Gastrocnemius medialis (tissue), 4 donors: ENCODE measurements around the gene PNPLA3. TPM values are rescaled to one million over a fixed set of nuclear protein-coding genes. Genes with fewer than 3 reads are reported as not detected.
A peak's percentile ranks its signal among the peaks of the same experiment; 100 is the strongest.

Source experiments
- ATAC-seq, 2 donors: fragments of 150-250 bp; one replicate each; pipeline ENCODE4 v1.9.1; 2016
- DNase-seq, 2 donors: peaks; one replicate each; pipeline ENCODE4 v3.0.0-alpha.2; 2019
- H3K27ac ChIP-seq, 4 donors: fragments of 200-600 bp; sonication (generic); 1 replicate in 1 of 4; 2 replicates in 3 of 4; pipeline ENCODE4 v1.5.1; 2016 to 2018; ENCODE audit warnings: mild to moderate bottlenecking in 2 of 4, moderate library complexity in 1 of 4
- H3K27me3 ChIP-seq, 3 donors: fragments of 200-600 bp; sonication (generic) in 2 of 3; 1 replicate in 1 of 3; 2 replicates in 2 of 3; pipeline versions ENCODE4 v1.5.1 to v1.6.0; 2016 to 2019; ENCODE audit warnings: mild to moderate bottlenecking in 1 of 3, moderate library complexity in 1 of 3
- H3K36me3 ChIP-seq, 2 donors: fragments of 200-600 bp; sonication (generic) in 1 of 2; one replicate each; pipeline ENCODE4 v1.5.1; 2017 to 2018
- H3K4me1 ChIP-seq, 2 donors: fragments of 200-600 bp; sonication (generic) in 1 of 2; one replicate each; pipeline ENCODE4 v1.5.1; 2016 to 2017; ENCODE audit warnings: mild to moderate bottlenecking in 2 of 2
- H3K4me3 ChIP-seq, 4 donors: fragments of 200-600 bp; sonication (generic) in 3 of 4; 1 replicate in 1 of 4; 2 replicates in 3 of 4; pipeline ENCODE4 v1.5.1; 2016 to 2019; ENCODE audit warnings: mild to moderate bottlenecking in 2 of 4
- H3K9me3 ChIP-seq, 3 donors: fragments of 200-600 bp; sonication (generic) in 2 of 3; 1 replicate in 1 of 3; 2 replicates in 2 of 3; pipeline ENCODE4 v1.5.1; 2016 to 2019
- CTCF ChIP-seq, 5 experiments: fragments of 450-650 bp in 3 of 5; fragments of 200-600 bp in 2 of 5; sonication (generic) in 2 of 5; IDR thresholded peaks in 4 of 5; conservative IDR thresholded peaks in 1 of 5; 1 replicate in 4 of 5; 2 replicates in 1 of 5; pipeline ENCODE4 v1.5.1; 2016 to 2019; ENCODE audit warnings: antibody characterized with exemption in 5 of 5, mild to moderate bottlenecking in 3 of 5, moderate library complexity in 3 of 5
- POLR2A ChIP-seq, 2 donors: fragments of 450-650 bp; IDR thresholded peaks; one replicate each; pipeline ENCODE4 v1.6.1; 2017; ENCODE audit warnings: antibody characterized with exemption in 2 of 2, mild to moderate bottlenecking in 2 of 2, moderate library complexity in 2 of 2
- in situ Hi-C, 4 donors: fragments of 200-750 bp; cut with MboI; loops; one replicate each; pipeline versions ENCODE4 v1.15.0 to v1.8.0; 2017; ENCODE audit warnings: low sequenced_read_pairs in 4 of 4
- intact Hi-C: fragments of 100-400 bp; cut with DNase I; formaldehyde crosslinking; loops from one replicate; pipeline ENCODE4 v1.15.1; 2023; ENCODE audit warnings: low total_unique reads
- total RNA-seq, 4 donors: library from RNA; depleted of rRNA; stranded (reverse); fragments of >200 nt; gene quantifications; one replicate each; pipeline versions ENCODE4 v1.1.0 to v1.2.3, GENCODE V29; 2016

PNPLA3 gene
- 1 to 10 TPM in 2 of 4 donors, under 1 TPM in 1, not detected in 1; 0.58 to 2.3 (median 1.4) TPM for total RNA-seq

GRCh38 chr22:43923631-43924464 is at the start of gene PNPLA3:
Gene PNPLA3 (plus strand): TSS chr22:43923805. CDS start chr22:43923912, 107 bp downstream.
- in situ Hi-C loops (no loop called here), intact Hi-C loops (loop anchor here (2.0 to 5.0 kb wide), 2 partner anchors 31 to 97 kb away; partner anchors contain the start of gene SAMM50)
- H3K9me3 ChIP-seq, result no peaks in the 10 kb centered on the region
- H3K27me3 ChIP-seq, result peaks cover 0 to 9% (median 0%) of the 10 kb centered on the region in 3 donors
- peaks cover 7 to 24% of the 10 kb centered on the region in 2 donors for H3K4me1 ChIP-seq
- ATAC-seq (peak; percentile 64 to 79), DNase-seq (peak; percentile 86)
- peak within 1 kb of the TSS; percentile 57 to 80 (median 65) for H3K27ac ChIP-seq
- no peaks in the 10 kb centered on the region for H3K36me3 ChIP-seq
- TF ChIP-seq CTCF (IDR thresholded peaks at IDR 0.05 in 4 of 5, conservative IDR thresholded peaks at IDR 0.05 in 1 of 5), result peak in 2 of 5 experiments; percentile 13 to 35
- peak; percentile 83 to 87 for TF ChIP-seq POLR2A (IDR thresholded peaks at IDR 0.05)
- peak within 1 kb of the TSS; percentile 58 to 80 (median 68) for H3K4me3 ChIP-seq

GRCh38 chr22:43876866-43877509 is 46.6 kb upstream of the PNPLA3 start:
- Histone ChIP-seq H3K36me3 (no peaks in the 10 kb centered on the region), H3K4me3 (no peak overlapping the region), H3K4me1 (no peaks in the 10 kb centered on the region), H3K27me3 (peaks cover 3 to 8% (median 4%) of the 10 kb centered on the region in 3 donors), H3K9me3 (no peaks in the 10 kb centered on the region), H3K27ac (no peak overlapping the region)
- intact Hi-C loops, result no loop called here
- in situ Hi-C loops, result no loop called here
- TF ChIP-seq CTCF (IDR thresholded peaks at IDR 0.05 in 4 of 5, conservative IDR thresholded peaks at IDR 0.05 in 1 of 5) (no peak), POLR2A (IDR thresholded peaks at IDR 0.05) (no peak)
- ATAC-seq, result no peak
- DNase-seq, result no peak

- ATAC-seq (no peak), DNase-seq (no peak)
- intact Hi-C loops (no loop called here), in situ Hi-C loops (no loop called here)
- Histone ChIP-seq H3K9me3 (no peaks in the 10 kb centered on the region), H3K4me1 (no peaks in the 10 kb centered on the region), H3K27me3 (peaks cover 3 to 8% (median 4%) of the 10 kb centered on the region in 3 donors), H3K4me3 (no peak overlapping the region), H3K27ac (no peak overlapping the region), H3K36me3 (no peaks in the 10 kb centered on the region)
- no peak for TF ChIP-seq CTCF (IDR thresholded peaks at IDR 0.05 in 4 of 5, conservative IDR thresholded peaks at IDR 0.05 in 1 of 5)
- no peak for TF ChIP-seq POLR2A (IDR thresholded peaks at IDR 0.05)
Measured at GRCh38 chr22:43878079-43878795, 45.4 kb upstream of the PNPLA3 start.

- in situ Hi-C loops, result no loop called here
Measured at GRCh38 chr22:43878831-43879550, 44.6 kb upstream of the PNPLA3 start.

More at GRCh38 chr22:43878831-43879550, 44.6 kb upstream of the PNPLA3 start:
- DNase-seq (no peak), ATAC-seq (no peak)
- Histone ChIP-seq H3K9me3 (no peaks in the 10 kb centered on the region), H3K27ac (no peak overlapping the region), H3K4me1 (no peaks in the 10 kb centered on the region), H3K4me3 (no peak overlapping the region), H3K36me3 (no peaks in the 10 kb centered on the region), H3K27me3 (peaks cover 3 to 5% (median 4%) of the 10 kb centered on the region in 3 donors)
- intact Hi-C loops, result no loop called here
- no peak for TF ChIP-seq POLR2A (IDR thresholded peaks at IDR 0.05)
- no peak for TF ChIP-seq CTCF (IDR thresholded peaks at IDR 0.05 in 4 of 5, conservative IDR thresholded peaks at IDR 0.05 in 1 of 5)
